ENCODE measurements around the gene NTSR1. TPM values are rescaled to one million over a fixed set of nuclear protein-coding genes. Genes with fewer than 3 reads are reported as not detected.

Gene NTSR1
- total and polyA plus RNA-seq, 2 donors (not counting 1 experiment from before 2014, with no cell fraction given), result not detected

DNA sequence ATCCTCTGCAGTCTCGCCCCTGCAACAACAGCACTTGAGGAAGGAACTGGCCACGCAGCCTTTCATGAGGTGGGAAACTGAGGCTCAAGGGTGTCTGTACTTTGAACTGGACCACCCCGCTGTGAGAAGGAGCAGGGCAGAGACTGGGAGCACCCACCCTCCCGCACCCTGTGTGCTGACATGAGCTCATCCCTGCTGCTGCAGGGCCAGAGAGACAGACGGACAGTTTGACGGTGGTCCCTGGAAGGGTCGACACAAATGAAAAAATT is 70.7 kb downstream of the NTSR1 start:
- Histone ChIP-seq H3K9me3 (ENCODE audit: control extremely low read depth in 1 of 3, control insufficient read depth in 2 of 3, insufficient read depth in 1 of 3, low read length in 2 of 3) (peaks cover 0 to 20% (median 0%) of the 10 kb centered on the region in 3 donors), H3K36me3 (replicated peaks in 1 of 2; ENCODE audit: control extremely low read depth in 1 of 2, control insufficient read depth in 1 of 2, extremely low read depth in 1 of 2, insufficient read depth in 2 of 2, low read length in 1 of 2) (no peaks in the 10 kb centered on the region), H3K4me2 (replicated peaks; ENCODE audit: low read depth, low read length, poor library complexity, severe bottlenecking) (no peak overlapping the region), H3K9ac (ENCODE audit: low read length) (no peak overlapping the region), H3K27ac (ENCODE audit: low read length in 2 of 2) (no peak overlapping the region), H3K79me2 (ENCODE audit: control insufficient read depth, insufficient read depth, low read length) (no peaks in the 10 kb centered on the region), H2AFZ (ENCODE audit: insufficient read depth, low read depth, low read length, poor library complexity, severe bottlenecking) (no peak overlapping the region), H4K20me1 (ENCODE audit: control insufficient read depth, insufficient read depth, low read length, poor library complexity, severe bottlenecking) (no peaks in the 10 kb centered on the region), H3K4me3 (ENCODE audit: control extremely low read depth in 1 of 5, extremely low read depth in 1 of 5, insufficient read depth in 1 of 5, low read depth in 2 of 5, low read length in 4 of 5) (no peak overlapping the region), H3K27me3 (replicated peaks in 1 of 4; ENCODE audit: control extremely low read depth in 1 of 4, control insufficient read depth in 3 of 4, insufficient read depth in 4 of 4, low read length in 3 of 4) (no peaks in the 10 kb centered on the region), H3K4me1 (ENCODE audit: control insufficient read depth in 2 of 2, insufficient read depth in 2 of 2, low read length in 2 of 2) (peaks cover 17 to 25% of the 10 kb centered on the region in 2 donors)
- ATAC-seq (ENCODE audit: low read depth) (no peak), DNase-seq (no peak)
- Mint-ChIP-seq H3K27me3 (no peaks in the 10 kb centered on the region), H3K4me3 (no peak overlapping the region), H3K4me1 (peaks cover 23% of the 10 kb centered on the region), H3K9me3 (ENCODE audit: insufficient read depth) (no peaks in the 10 kb centered on the region), H3K27ac (no peak overlapping the region)
- CTCF ChIA-PET, result interaction anchor here (1.2 to 1.7 kb wide), 2 partner anchors 10 to 13 kb away, joined by 3 read pairs; no protein-coding TSS in a partner anchor
- intact Hi-C loops (cut with micrococcal nuclease), result no loop called here
- WGBS (ENCODE audit: insufficient coverage), result 91% methylated on average over 4 of the region's 7 CpGs
- POLR2A ChIA-PET, result no interaction called here
- TF ChIP-seq, protein P1, sequence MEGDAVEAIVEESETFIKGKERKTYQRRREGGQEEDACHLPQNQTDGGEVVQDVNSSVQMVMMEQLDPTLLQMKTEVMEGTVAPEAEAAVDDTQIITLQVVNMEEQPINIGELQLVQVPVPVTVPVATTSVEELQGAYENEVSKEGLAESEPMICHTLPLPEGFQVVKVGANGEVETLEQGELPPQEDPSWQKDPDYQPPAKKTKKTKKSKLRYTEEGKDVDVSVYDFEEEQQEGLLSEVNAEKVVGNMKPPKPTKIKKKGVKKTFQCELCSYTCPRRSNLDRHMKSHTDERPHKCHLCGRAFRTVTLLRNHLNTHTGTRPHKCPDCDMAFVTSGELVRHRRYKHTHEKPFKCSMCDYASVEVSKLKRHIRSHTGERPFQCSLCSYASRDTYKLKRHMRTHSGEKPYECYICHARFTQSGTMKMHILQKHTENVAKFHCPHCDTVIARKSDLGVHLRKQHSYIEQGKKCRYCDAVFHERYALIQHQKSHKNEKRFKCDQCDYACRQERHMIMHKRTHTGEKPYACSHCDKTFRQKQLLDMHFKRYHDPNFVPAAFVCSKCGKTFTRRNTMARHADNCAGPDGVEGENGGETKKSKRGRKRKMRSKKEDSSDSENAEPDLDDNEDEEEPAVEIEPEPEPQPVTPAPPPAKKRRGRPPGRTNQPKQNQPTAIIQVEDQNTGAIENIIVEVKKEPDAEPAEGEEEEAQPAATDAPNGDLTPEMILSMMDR (IDR thresholded peaks at IDR 0.05), result no peak
- no peak for TF ChIP-seq EZH2 (IDR thresholded peaks at IDR 0.05; ENCODE audit: borderline replicate concordance, insufficient read depth, low read depth, low read length, poor library complexity, severe bottlenecking)

GRCh38 chr20:62780204-62780603 is 71.6 kb downstream of the NTSR1 start:
- DNase-seq, result no peak
- POLR2A ChIA-PET, result no interaction called here
- Histone ChIP-seq H3K4me3 (ENCODE audit: control extremely low read depth in 1 of 5, extremely low read depth in 1 of 5, insufficient read depth in 1 of 5, low read depth in 2 of 5, low read length in 4 of 5) (no peak overlapping the region), H3K27ac (ENCODE audit: low read length in 2 of 2) (no peak overlapping the region), H3K79me2 (ENCODE audit: control insufficient read depth, insufficient read depth, low read length) (no peaks in the 10 kb centered on the region), H3K9me3 (ENCODE audit: control extremely low read depth in 1 of 3, control insufficient read depth in 2 of 3, insufficient read depth in 1 of 3, low read length in 2 of 3) (peaks cover 0 to 20% (median 0%) of the 10 kb centered on the region in 3 donors), H3K36me3 (replicated peaks in 1 of 2; ENCODE audit: control extremely low read depth in 1 of 2, control insufficient read depth in 1 of 2, extremely low read depth in 1 of 2, insufficient read depth in 2 of 2, low read length in 1 of 2) (no peaks in the 10 kb centered on the region), H3K9ac (ENCODE audit: low read length) (no peak overlapping the region), H3K4me1 (ENCODE audit: control insufficient read depth in 2 of 2, insufficient read depth in 2 of 2, low read length in 2 of 2) (peaks cover 17 to 20% of the 10 kb centered on the region in 2 donors), H3K27me3 (replicated peaks in 1 of 4; ENCODE audit: control extremely low read depth in 1 of 4, control insufficient read depth in 3 of 4, insufficient read depth in 4 of 4, low read length in 3 of 4) (no peaks in the 10 kb centered on the region), H3K4me2 (replicated peaks; ENCODE audit: low read depth, low read length, poor library complexity, severe bottlenecking) (no peak overlapping the region), H2AFZ (ENCODE audit: insufficient read depth, low read depth, low read length, poor library complexity, severe bottlenecking) (no peak overlapping the region), H4K20me1 (ENCODE audit: control insufficient read depth, insufficient read depth, low read length, poor library complexity, severe bottlenecking) (no peaks in the 10 kb centered on the region)
- Mint-ChIP-seq H3K27me3 (no peaks in the 10 kb centered on the region), H3K4me1 (peaks cover 20% of the 10 kb centered on the region), H3K9me3 (ENCODE audit: insufficient read depth) (no peaks in the 10 kb centered on the region), H3K4me3 (no peak overlapping the region), H3K27ac (no peak overlapping the region)
- TF ChIP-seq EZH2 (IDR thresholded peaks at IDR 0.05; ENCODE audit: borderline replicate concordance, insufficient read depth, low read depth, low read length, poor library complexity, severe bottlenecking), result no peak
- TF ChIP-seq, protein P1 (IDR thresholded peaks at IDR 0.05), result no peak
- no peak for ATAC-seq (ENCODE audit: low read depth)
- CTCF ChIA-PET, result interaction anchor here (1.2 to 1.7 kb wide), 2 partner anchors 9 to 12 kb away, joined by 3 read pairs; no protein-coding TSS in a partner anchor
- 88% methylated on average over 19 of the region's 20 CpGs for WGBS (ENCODE audit: insufficient coverage)
- intact Hi-C loops (cut with micrococcal nuclease), result no loop called here

Measured in B cell (primary cell).